Measurements from ENCODE around the gene GALNT2. TPM values are rescaled to one million over a fixed set of nuclear protein-coding genes. Genes with fewer than 3 reads are reported as not detected.

GALNT2 gene
- polyA plus RNA-seq, 4 donors = 55.9 to 65.0 (median 62.9) TPM

DNA sequence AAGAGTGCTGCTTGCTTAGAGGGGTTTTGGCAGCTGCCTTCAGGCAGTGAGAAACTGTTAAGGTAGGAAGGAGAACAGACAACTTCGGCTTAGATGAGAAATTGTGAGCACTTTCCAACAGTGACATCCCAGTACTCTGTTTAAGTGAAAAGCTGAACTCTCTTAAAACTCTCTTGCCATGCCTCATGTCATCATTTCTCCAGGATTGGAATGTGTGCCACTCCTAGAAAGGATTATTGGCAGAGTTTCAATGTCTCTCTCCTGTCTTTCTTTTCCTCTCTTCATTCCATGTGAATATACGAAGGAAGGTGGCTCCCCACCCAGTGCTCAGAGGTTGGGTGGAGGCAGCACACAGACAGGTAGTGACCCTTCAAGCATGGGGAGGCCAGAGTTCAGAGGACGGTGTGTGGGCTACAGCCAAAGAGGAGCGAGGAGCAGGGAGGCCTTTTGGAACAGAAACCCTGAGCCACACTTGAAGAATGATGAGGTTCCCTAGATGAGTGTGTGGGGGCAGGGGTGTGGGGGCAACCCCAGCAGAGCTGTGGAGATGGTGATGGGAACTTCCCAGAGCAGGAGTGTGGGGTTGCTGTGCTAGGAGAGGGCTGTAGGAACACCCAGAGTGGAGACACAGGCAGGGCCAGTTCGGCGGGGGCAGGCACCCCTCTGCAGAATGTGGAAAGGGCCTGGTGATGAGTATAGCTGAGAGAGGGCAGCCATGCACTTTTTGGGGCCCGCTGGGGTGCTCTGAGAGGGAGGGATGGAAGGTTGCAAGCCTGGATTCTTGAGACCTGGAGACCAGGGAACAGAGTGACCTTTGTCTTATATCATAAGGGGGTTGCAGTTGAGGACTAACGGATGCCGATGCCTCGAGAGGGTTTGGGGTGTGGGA lies 58.8 kb downstream of the GALNT2 start:
- DNase-seq (ENCODE audit: low read depth in 4 of 4, low spot score in 2 of 4) = no peak

DNA sequence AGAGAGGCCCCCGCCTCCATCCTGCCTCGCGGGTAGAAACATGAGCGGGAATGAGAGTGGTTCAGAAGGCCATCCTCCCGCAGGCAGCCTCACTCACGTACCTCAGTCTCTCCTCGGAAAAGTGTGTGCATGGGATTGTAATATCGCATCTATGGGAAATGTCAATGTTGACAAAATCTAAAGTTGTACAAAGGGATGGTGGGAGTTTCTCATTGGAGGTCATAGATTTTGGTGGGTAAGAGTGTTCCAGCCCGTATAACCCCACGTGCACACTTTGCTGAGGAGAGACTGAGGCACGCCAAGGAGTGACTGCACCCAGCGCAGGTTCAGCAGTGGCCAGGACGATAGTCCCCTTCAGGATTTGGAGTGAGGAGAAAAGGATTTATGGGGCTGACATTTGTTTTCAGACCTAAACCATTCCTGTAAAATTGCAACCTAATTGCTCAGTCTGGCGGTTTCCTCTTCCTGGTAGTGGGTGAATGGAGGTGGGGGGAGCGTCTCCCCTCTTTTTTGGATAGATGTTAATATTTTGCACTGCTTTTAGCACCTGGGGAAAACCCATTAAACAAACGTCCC lies 59.6 kb downstream of the GALNT2 start:
- no peak for DNase-seq (ENCODE audit: low read depth in 4 of 4, low spot score in 2 of 4)

DNA sequence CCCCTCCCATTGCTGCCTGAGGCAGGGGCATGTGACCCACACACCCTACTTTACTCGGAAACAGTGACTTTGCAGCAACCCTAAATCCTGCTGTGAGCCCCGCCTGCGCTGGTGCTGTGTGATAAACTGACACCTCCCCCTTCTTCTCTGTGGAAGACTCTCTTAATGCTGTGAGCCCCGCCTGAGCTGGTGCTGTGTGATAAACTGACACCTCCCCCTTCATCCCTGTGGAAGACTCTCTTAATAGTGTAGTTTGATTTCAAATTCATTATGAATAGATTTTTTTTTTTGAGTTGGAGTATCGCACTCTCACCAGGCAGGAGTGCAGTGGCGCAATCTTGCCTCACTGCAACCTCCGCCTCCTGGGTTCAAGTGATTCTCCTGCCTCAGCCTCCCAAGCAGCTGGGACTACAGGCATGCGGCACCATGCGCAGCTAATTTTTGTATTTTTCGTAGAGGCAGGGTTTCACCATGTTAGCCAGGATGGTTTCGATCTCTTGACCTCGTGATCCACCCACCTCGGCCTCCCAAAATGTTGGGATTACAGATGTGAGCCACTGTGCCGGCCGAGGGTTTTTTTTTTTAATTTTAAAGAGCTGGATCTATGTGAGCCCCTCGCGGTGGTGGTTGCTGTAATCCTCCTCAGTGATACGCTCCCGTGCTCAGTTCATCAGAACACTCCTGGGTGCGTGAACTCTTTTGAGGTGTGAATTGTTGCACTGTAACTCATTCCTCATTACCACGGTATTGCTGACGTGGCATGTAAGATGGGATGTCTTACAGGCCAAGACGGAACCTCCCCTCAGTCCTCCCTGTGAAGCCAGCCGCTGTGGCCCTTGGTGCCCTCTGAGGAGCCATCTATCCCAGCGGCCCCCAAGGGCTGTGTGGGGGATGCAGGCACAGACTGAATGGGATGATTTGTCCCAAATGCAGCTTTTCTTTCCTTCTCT lies 60.3 kb downstream of the GALNT2 start:
- no peak for DNase-seq (ENCODE audit: low read depth in 4 of 4, low spot score in 2 of 4)

- no peak for DNase-seq (ENCODE audit: low read depth in 4 of 4, low spot score in 2 of 4)
These were observed 61.7 kb downstream of the GALNT2 start for GRCh38 chr1:230128569-230129285.

GRCh38 chr1:230129341-230129740 lies 62.3 kb downstream of the GALNT2 start:
- no peak for DNase-seq (ENCODE audit: low read depth in 4 of 4, low spot score in 2 of 4)

DNA sequence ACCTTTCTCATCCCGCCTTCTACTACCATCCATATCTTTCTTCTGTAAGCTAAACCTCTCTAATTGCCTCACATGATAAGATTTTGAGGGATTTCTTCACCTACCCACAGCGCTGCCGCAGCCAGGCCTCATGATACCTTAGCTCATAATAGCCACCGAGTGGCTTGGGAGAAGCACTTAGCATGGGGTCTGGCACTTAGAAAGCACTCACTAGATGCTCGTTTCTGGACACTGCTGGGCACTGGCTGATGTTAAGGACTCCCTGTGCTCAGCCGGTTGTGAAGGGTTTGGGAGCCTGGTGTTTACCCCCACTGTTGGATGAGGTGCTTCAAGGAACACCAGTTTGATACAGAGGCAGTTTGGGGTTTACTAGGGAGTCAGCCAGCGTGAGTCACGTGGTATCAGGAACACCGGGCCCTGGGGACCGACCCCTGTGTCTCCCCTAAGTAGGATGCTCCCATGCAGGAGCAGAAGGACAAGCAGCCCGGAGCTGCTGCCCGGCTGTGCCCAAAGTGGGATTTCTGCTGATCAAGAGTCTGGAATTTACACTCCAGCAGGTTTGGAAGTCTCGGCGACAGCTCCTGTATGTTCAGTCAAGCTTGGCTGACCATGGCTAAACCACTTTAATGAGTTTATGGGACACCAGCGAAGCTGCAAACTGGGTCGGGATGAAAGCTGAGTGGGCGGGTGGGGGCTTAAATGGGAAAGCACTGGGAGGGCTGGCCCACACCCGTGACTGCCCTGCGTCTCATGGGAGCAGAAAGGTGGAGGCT lies 63.3 kb downstream of the GALNT2 start:
- DNase-seq (ENCODE audit: low read depth in 4 of 4, low spot score in 2 of 4) = no peak

- no peak for DNase-seq (ENCODE audit: low read depth in 4 of 4, low spot score in 2 of 4)
These were observed 64.4 kb downstream of the GALNT2 start for GRCh38 chr1:230131457-230131856.

DNA sequence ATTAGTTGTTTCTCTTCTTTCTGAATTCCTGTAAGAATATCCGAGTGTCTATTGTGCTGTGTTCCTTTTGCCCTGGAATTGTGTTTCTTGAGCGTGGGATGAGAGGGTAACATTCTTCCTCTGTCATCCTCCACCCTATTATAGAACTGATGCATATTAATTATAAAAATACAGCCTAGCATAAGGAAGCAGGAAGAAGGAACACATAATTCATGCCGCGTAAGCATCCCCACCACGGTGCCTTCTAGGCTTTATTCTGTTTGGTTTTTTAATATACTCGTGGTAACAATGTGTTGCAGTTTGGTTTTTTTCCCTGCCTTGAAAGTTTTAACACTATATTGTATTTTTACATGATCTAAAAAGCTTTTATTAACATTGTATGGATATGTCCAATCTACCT lies 65.7 kb downstream of the GALNT2 start:
- DNase-seq (ENCODE audit: low read depth in 4 of 4, low spot score in 2 of 4) = no peak

GRCh38 chr1:230135726-230136125 lies 68.7 kb downstream of the GALNT2 start:
- no peak for DNase-seq (ENCODE audit: low read depth in 4 of 4, low spot score in 2 of 4)

DNA sequence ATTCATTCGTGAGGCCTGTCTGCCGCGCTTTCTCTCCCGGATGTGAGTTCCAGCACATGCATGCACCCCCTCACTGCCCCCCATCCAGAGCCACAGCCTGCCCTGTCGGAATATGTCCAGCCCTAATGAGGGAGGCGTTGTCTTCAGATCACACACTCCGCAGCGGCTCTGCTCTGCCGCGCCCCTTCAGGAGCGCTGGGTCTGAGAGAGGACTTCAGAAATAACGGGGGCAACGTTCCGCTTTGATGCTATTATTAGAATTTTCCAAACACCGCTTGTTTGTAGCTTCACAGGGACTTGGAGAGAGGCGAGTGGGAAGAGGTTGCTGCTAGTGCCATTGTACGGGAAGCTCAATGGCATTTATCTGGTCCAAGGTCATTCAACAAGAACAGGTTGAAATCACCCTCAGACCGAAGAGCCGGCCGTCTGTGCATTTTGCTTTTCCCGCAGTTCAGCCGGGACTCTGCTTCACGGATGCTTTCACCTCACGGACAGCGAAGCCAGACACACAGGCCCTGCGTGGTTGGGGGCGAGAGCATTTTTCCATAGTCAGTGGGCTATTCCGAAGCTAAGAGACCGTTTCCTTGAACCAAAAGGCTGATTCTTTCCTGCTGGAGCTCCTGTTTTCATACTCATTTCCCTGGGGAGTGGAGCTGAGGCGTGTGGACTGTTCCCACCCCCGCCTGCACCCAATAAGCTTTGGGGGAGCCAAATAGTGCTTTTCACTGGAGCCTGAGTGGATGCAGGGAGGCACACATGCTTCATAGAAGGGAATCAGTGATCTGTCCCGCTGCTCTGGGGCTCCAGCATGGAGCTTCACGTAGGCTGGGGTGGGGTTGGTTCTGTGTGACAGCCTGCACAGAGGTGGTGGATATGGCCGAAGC lies 69.7 kb downstream of the GALNT2 start:
- DNase-seq (ENCODE audit: low read depth in 4 of 4, low spot score in 2 of 4) = no peak

DNA sequence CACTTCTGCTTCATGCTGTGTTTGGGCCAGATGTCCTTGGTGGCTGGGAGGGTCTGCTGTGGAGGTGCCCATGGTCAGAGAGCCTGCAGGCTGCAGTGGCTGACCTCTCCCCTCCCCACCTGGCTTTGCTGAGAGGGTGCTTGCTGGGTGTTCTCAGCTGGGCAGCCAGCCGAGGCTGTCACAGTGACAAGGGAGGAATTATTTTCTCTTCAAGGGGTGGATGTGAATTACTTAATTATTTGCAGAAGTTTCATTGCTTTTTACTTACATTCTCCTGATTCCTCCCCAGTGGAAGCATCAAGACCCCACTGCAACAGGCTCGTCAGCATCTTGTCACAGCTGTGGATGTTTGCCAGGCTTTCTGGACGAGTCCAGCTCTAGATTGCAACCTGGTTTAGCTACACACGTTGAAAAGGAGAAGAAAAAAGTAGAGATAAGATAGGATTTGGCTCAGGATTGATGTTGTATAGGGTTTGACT lies 70.3 kb downstream of the GALNT2 start:
- DNase-seq (ENCODE audit: low read depth in 4 of 4, low spot score in 2 of 4) = no peak

DNA sequence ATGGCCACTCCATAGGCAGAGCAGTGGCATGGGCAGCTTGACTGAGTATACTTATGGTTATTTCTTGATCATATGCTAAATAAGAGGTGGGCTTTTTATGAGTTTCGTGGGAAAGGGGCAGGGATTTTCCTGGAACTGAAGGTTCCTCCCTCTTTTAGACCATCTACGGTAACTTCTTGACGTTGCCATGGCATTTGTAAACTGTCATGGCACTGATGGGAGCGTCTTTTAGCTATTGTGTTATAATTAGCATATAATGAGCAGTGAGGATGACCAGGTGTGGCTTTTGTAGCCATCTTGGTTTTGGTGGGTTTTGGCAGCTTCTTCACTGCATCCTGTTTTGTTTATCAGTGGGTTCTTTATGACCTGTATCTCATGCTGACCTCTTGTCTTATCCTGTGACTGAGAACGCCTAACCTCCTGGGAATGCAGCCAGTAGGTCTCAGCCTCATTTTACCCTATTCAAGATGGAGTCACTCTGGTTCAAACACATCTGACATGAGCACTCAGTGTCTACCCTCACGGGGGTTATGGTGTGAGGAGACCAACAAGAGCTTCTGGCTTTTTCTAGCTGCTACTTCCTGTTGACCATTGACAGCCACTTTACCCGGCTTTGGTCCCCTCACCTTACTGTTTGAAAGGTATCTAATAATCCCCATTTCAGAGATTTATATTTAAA lies 71.7 kb downstream of the GALNT2 start:
- no peak for DNase-seq (ENCODE audit: low read depth in 4 of 4, low spot score in 2 of 4)

GRCh38 chr1:230139315-230139714 lies 72.3 kb downstream of the GALNT2 start:
- no peak for DNase-seq (ENCODE audit: low read depth in 4 of 4, low spot score in 2 of 4)

DNA sequence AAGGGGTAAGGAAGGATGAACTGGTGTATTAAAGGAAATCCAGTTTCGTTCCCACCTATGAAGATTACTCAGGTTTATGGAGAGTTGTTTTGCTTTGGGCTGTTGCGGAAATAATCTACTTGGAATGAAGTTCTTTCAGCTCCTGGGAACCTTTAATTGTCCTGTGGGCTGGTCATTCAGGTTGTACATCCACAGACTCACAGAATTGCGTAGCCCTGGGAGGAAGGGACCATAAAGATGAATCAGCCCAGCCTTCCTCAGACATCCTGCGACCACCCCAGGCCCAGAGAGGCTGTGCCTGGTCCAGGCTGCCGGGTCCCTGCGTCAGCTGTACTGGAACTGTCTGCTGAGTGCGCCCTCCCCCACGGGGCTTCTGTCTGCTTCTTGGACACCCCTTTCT lies 72.7 kb downstream of the GALNT2 start:
- no peak for DNase-seq (ENCODE audit: low read depth in 4 of 4, low spot score in 2 of 4)

- DNase-seq (ENCODE audit: low read depth in 4 of 4, low spot score in 2 of 4) = no peak
These were observed 73.4 kb downstream of the GALNT2 start for GRCh38 chr1:230140221-230141020.

GRCh38 chr1:230141021-230141648 lies 74.1 kb downstream of the GALNT2 start:
- DNase-seq (ENCODE audit: low read depth in 4 of 4, low spot score in 2 of 4) = no peak
